SK-N-SH treated with all-trans-retinoic acid at 6 μM for 48 hours (cell line): ENCODE data around the gene R3HDM4.

Experiments used
- BACH2 ChIP-seq: fragments of 250-450 bp; sonication (Bioruptor Pico); IDR thresholded peaks from 2 replicates; pipeline ENCODE4 v1.9.0; 2021; ENCODE audit warnings: mild to moderate bottlenecking, borderline replicate concordance
- CSDC2 ChIP-seq: fragments of 250-450 bp; sonication (Bioruptor Pico); IDR thresholded peaks from 2 replicates; pipeline ENCODE4 v1.5.0; 2020; ENCODE audit warnings: mild to moderate bottlenecking, moderate library complexity
- CSRNP3 ChIP-seq: fragments of 250-450 bp; sonication (Bioruptor Pico); IDR thresholded peaks from 2 replicates; pipeline ENCODE4 v1.5.1; 2021; ENCODE audit warnings: mild to moderate bottlenecking, moderate library complexity
- ESRRG ChIP-seq: fragments of 250-450 bp; sonication (Bioruptor Pico); IDR thresholded peaks from 2 replicates; pipeline ENCODE4 v1.6.1; 2021; ENCODE audit warnings: mild to moderate bottlenecking
- OSR1 ChIP-seq: fragments of 250-450 bp; sonication (Bioruptor Pico); IDR thresholded peaks from 2 replicates; pipeline ENCODE4 v1.8.0; 2022; ENCODE audit warnings: moderate library complexity, mild to moderate bottlenecking, inconsistent platforms
- PATZ1 ChIP-seq: fragments of 250-450 bp; sonication (Bioruptor Pico); IDR thresholded peaks from 2 replicates; pipeline ENCODE4 v1.8.0; 2020; ENCODE audit warnings: mild to moderate bottlenecking, moderate library complexity, borderline replicate concordance
- RARB ChIP-seq: fragments of 250-450 bp; sonication (Bioruptor Pico); IDR thresholded peaks from 2 replicates; pipeline ENCODE4 v1.8.0; 2021; ENCODE audit warnings: mild to moderate bottlenecking, moderate library complexity
- TCF4 ChIP-seq: fragments of 250-450 bp; sonication (Bioruptor Pico); IDR thresholded peaks from 2 replicates; pipeline ENCODE4 v1.8.0; 2021; ENCODE audit warnings: mild to moderate bottlenecking, moderate library complexity, borderline replicate concordance
- TSHZ2 ChIP-seq: fragments of 250-450 bp; sonication (Bioruptor Pico); IDR thresholded peaks from 2 replicates; pipeline ENCODE4 v1.5.0; 2020; ENCODE audit warnings: mild to moderate bottlenecking, moderate library complexity
- ZC3H10 ChIP-seq: fragments of 250-450 bp; sonication (Bioruptor Pico); IDR thresholded peaks from 2 replicates; pipeline ENCODE4 v1.5.1; 2021; ENCODE audit warnings: mild to moderate bottlenecking, moderate library complexity
- ZFP3 ChIP-seq: fragments of 250-450 bp; sonication (Bioruptor Pico); IDR thresholded peaks from 2 replicates; pipeline ENCODE4 v1.5.0; 2020; ENCODE audit warnings: mild to moderate bottlenecking, moderate library complexity
- ZFP30 ChIP-seq: fragments of 450-650 bp; formaldehyde crosslinking; IDR thresholded peaks from 2 replicates; pipeline ENCODE4 v1.5.0; 2022; ENCODE audit warnings: mild to moderate bottlenecking, moderate library complexity
- ZNF565 ChIP-seq: fragments of 450-650 bp; formaldehyde crosslinking; conservative IDR thresholded peaks from 2 replicates; pipeline ENCODE4 v1.5.0; 2020; ENCODE audit warnings: low read depth, mild to moderate bottlenecking, moderate library complexity
- ZNF70 ChIP-seq: fragments of 450-650 bp; formaldehyde crosslinking; IDR thresholded peaks from 2 replicates; pipeline ENCODE4 v1.5.0; 2020; ENCODE audit warnings: mild to moderate bottlenecking, moderate library complexity

- TF ChIP-seq PATZ1 (CRISPR knock-in tag) (no peak), ESRRG (no peak), CSRNP3 (CRISPR knock-in tag) (no peak), ZC3H10 (CRISPR knock-in tag) (no peak), ZNF565 (CRISPR knock-in tag) (no peak), BACH2 (CRISPR knock-in tag) (no peak), ZFP3 (CRISPR knock-in tag) (no peak), RARB (no peak), TSHZ2 (no peak), ZNF70 (no peak), OSR1 (no peak), CSDC2 (no peak), TCF4 (CRISPR knock-in tag) (no peak), ZFP30 (no peak)
Measured at GRCh38 chr19:928471-929202, 15.6 kb upstream of the R3HDM4 start.
